Mammary epithelial cell (primary cell): ENCODE data around the gene OTOGL.

Experiments
- CTCF ChIP-seq, 2 donors: IDR thresholded peaks in 1 of 2; conservative IDR thresholded peaks in 1 of 2; 2 replicates each; pipeline ENCODE4 v1.5.1; 2011 to 2012; ENCODE audit warnings: inconsistent platforms in 2 of 2, low read length in 2 of 2, mild to moderate bottlenecking in 2 of 2, control low read depth in 1 of 2, low read depth in 1 of 2; ENCODE audit not compliant: insufficient read depth in 1 of 2; ENCODE audit errors: extremely low read depth in 1 of 2
- EZH2 ChIP-seq: IDR thresholded peaks from 2 replicates; pipeline ENCODE4 v1.6.1; 2012; ENCODE audit warnings: low read length, inconsistent platforms, borderline replicate concordance

DNA sequence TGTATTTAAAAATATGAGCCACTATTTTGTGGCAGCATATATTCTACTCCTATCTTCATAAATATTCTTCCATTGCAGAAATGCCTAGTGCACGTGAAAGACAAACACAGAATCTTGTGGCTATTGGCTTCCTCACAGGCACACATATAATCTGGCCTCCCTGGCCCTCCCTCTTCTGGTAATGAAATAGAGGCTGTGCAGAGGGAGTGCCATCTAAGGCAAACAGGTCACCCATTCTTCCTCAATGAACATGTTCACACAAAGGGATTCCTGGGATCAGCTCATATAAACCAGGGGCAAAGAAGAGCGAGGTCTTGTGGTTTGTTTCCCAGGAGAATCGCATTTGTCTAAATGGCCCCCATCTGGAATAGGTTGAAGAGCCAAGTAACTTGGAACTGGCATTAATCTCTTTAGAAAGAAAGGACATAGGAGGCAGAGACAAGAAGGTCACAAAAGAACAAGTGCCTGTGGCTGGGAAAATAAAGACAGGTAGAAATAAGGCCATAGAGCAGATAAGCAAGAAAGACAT lies 173.1 kb downstream of the OTOGL start:
- TF ChIP-seq CTCF (conservative IDR thresholded peaks at IDR 0.05 in 1 of 2, IDR thresholded peaks at IDR 0.05 in 1 of 2; ENCODE audit: extremely low read depth in 1 of 2, insufficient read depth in 1 of 2, low read depth in 1 of 2, low read length in 2 of 2) (no peak), EZH2 (no peak)
